ACC112 (cell line): ENCODE data around the gene HOXA4.

ENCODE experiments used
- H2AFZ ChIP-seq: fragments of 200-600 bp; sonication (generic); one replicate; pipeline ENCODE4 v1.6.0; 2017; ENCODE audit warnings: antibody characterized with exemption, low read length; ENCODE audit not compliant: unreplicated experiment
- H3K27ac ChIP-seq: fragments of 200-600 bp; sonication (generic); 2 replicates; pipeline ENCODE4 v1.5.1; 2014; ENCODE audit warnings: low read depth, mild to moderate bottlenecking, antibody characterized with exemption, low read length, moderate library complexity
- H3K27me3 ChIP-seq: fragments of 200-600 bp; sonication (generic); 2 replicates; pipeline ENCODE4 v1.6.1; 2014; ENCODE audit warnings: mild to moderate bottlenecking, antibody characterized with exemption, low read length, moderate library complexity, mixed read lengths; ENCODE audit not compliant: insufficient read depth
- H3K36me3 ChIP-seq: fragments of 200-600 bp; sonication (generic); 2 replicates; pipeline ENCODE4 v1.6.1; 2016; ENCODE audit warnings: mild to moderate bottlenecking, antibody characterized with exemption, low read length, moderate library complexity, mixed read lengths; ENCODE audit not compliant: insufficient read depth
- H3K4me1 ChIP-seq: fragments of 200-600 bp; sonication (generic); one replicate; pipeline ENCODE4 v1.6.1; 2016; ENCODE audit warnings: low read length, mixed read lengths; ENCODE audit not compliant: insufficient read depth, unreplicated experiment, control insufficient read depth
- H3K4me3 ChIP-seq: fragments of 200-600 bp; sonication (generic); 2 replicates; pipeline ENCODE4 v1.5.1; 2014; ENCODE audit warnings: mild to moderate bottlenecking, low read depth, low read length
- H3K79me2 ChIP-seq: fragments of 200-600 bp; sonication (generic); one replicate; pipeline ENCODE4 v1.6.0; 2016; ENCODE audit warnings: low read length; ENCODE audit not compliant: control insufficient read depth, unreplicated experiment, insufficient read depth

Gene HOXA4

GRCh38 chr7:27173956-27174873, 43.7 kb upstream of the HOXA4 start, which contains the start of gene HOXA10:
Gene HOXA10 (minus strand): TSS chr7:27174320. CDS start chr7:27174306, 14 bp downstream.
- H3K27me3 ChIP-seq = peaks cover 94% of the 10 kb centered on the region
- H3K27ac ChIP-seq = no peak within 1 kb of the TSS
- H2AFZ ChIP-seq = no peak within 1 kb of the TSS
- no peaks in the 10 kb centered on the region for H3K79me2 ChIP-seq
- H3K36me3 ChIP-seq = no peaks in the 10 kb centered on the region
- H3K4me1 ChIP-seq = no peaks in the 10 kb centered on the region
- peak within 1 kb of the TSS; percentile 58 for H3K4me3 ChIP-seq

- no peaks in the 10 kb centered on the region for H3K79me2 ChIP-seq
- peaks cover 94% of the 10 kb centered on the region for H3K27me3 ChIP-seq
- H3K4me1 ChIP-seq = no peaks in the 10 kb centered on the region
- H3K36me3 ChIP-seq = no peaks in the 10 kb centered on the region
- no peak overlapping the region for H3K27ac ChIP-seq
- H3K4me3 ChIP-seq = peak overlapping the region; percentile 58
- H2AFZ ChIP-seq = no peak overlapping the region
These were observed 43.0 kb upstream of the HOXA4 start for GRCh38 chr7:27173511-27173955.

- Histone ChIP-seq H3K4me3 (peak overlapping the region; percentile 58), H3K27me3 (peaks cover 94% of the 10 kb centered on the region), H3K79me2 (no peaks in the 10 kb centered on the region), H3K27ac (no peak overlapping the region), H3K4me1 (no peaks in the 10 kb centered on the region), H2AFZ (no peak overlapping the region), H3K36me3 (no peaks in the 10 kb centered on the region)
These were observed 42.4 kb upstream of the HOXA4 start for GRCh38 chr7:27172823-27173510.

- H3K4me1 ChIP-seq = no peaks in the 10 kb centered on the region
- H3K79me2 ChIP-seq = no peaks in the 10 kb centered on the region
- peaks cover 96% of the 10 kb centered on the region for H3K27me3 ChIP-seq
- no peak overlapping the region for H3K27ac ChIP-seq
- peak overlapping the region; percentile 58; the same call in 1 of the 2 replicates for H3K4me3 ChIP-seq
- no peak overlapping the region for H2AFZ ChIP-seq
- no peaks in the 10 kb centered on the region for H3K36me3 ChIP-seq
These were observed 41.8 kb upstream of the HOXA4 start for GRCh38 chr7:27172315-27172774.

GRCh38 chr7:27171637-27172314, 41.2 kb upstream of the HOXA4 start:
- Histone ChIP-seq H3K79me2 (no peaks in the 10 kb centered on the region), H3K27me3 (peaks cover 99% of the 10 kb centered on the region), H3K27ac (no peak overlapping the region)

GRCh38 chr7:27171325-27171636, 40.7 kb upstream of the HOXA4 start:
- H3K36me3 ChIP-seq = no peaks in the 10 kb centered on the region
- no peak overlapping the region for H3K4me3 ChIP-seq
- H3K27me3 ChIP-seq = peaks cover 99% of the 10 kb centered on the region
- H3K4me1 ChIP-seq = no peaks in the 10 kb centered on the region
- no peak overlapping the region for H3K27ac ChIP-seq
- no peak overlapping the region for H2AFZ ChIP-seq
- no peaks in the 10 kb centered on the region for H3K79me2 ChIP-seq

More at GRCh38 chr7:27171637-27172314, 41.2 kb upstream of the HOXA4 start:
- H2AFZ ChIP-seq = no peak overlapping the region
- H3K4me1 ChIP-seq = no peaks in the 10 kb centered on the region
- no peaks in the 10 kb centered on the region for H3K36me3 ChIP-seq
- H3K4me3 ChIP-seq = no peak overlapping the region

GRCh38 chr7:27170426-27171324, 40.1 kb upstream of the HOXA4 start:
- Histone ChIP-seq H3K4me3 (no peak overlapping the region), H2AFZ (no peak overlapping the region), H3K36me3 (no peaks in the 10 kb centered on the region), H3K4me1 (no peaks in the 10 kb centered on the region), H3K79me2 (no peaks in the 10 kb centered on the region), H3K27me3 (peaks cover 99% of the 10 kb centered on the region), H3K27ac (no peak overlapping the region)

GRCh38 chr7:27169658-27170425, 39.3 kb upstream of the HOXA4 start:
- Histone ChIP-seq H3K4me1 (no peaks in the 10 kb centered on the region), H3K27me3 (peaks cover 99% of the 10 kb centered on the region)

GRCh38 chr7:27168265-27168947, 37.8 kb upstream of the HOXA4 start:
- no peaks in the 10 kb centered on the region for H3K79me2 ChIP-seq

More at GRCh38 chr7:27169658-27170425, 39.3 kb upstream of the HOXA4 start:
- H3K36me3 ChIP-seq = no peaks in the 10 kb centered on the region
- H2AFZ ChIP-seq = no peak overlapping the region
- H3K27ac ChIP-seq = no peak overlapping the region
- no peaks in the 10 kb centered on the region for H3K79me2 ChIP-seq
- H3K4me3 ChIP-seq = no peak overlapping the region

More at GRCh38 chr7:27168265-27168947, 37.8 kb upstream of the HOXA4 start:
- H3K4me1 ChIP-seq = no peaks in the 10 kb centered on the region
- no peak overlapping the region for H3K27ac ChIP-seq
- H2AFZ ChIP-seq = no peak overlapping the region
- peaks cover 99% of the 10 kb centered on the region for H3K27me3 ChIP-seq
- no peak overlapping the region for H3K4me3 ChIP-seq
- H3K36me3 ChIP-seq = no peaks in the 10 kb centered on the region
